ENCODE measurements around the gene SPAG17. TPM values are rescaled to one million over a fixed set of nuclear protein-coding genes. Genes with fewer than 3 reads are reported as not detected.

SPAG17 gene
- total RNA-seq, 1 donor from 2014 or later = 0.52 TPM

DNA sequence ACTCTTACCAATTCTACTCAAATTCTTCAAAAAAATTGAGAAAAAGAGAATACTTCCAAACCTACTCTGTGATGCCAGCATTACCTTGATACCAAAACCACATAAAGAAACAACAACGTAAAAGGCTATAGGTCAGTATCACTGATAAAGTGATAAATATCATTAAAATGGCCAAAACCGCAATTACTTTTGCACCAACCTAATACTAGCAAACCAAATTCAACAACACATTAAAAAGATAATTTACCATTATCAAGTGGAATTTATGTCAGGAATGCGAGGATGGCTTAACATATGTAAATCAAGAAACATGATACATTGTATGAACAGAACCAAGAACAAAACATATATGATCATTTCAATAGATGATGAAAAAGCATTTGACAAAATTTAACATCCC lies 7.0 kb downstream of the SPAG17 start:
- no peak overlapping the region for H3K4me3 ChIP-seq (ENCODE audit: low read length in 3 of 3)
- no peak overlapping the region for H3K27ac ChIP-seq (ENCODE audit: low read depth, low read length)
- no peaks in the 10 kb centered on the region for H3K9me3 ChIP-seq (ENCODE audit: control insufficient read depth in 3 of 3, low read length in 3 of 3)
- H3K27me3 ChIP-seq (ENCODE audit: control insufficient read depth in 3 of 3, insufficient read depth in 3 of 3, low read length in 3 of 3) = no peaks in the 10 kb centered on the region
- no peaks in the 10 kb centered on the region for H3K36me3 ChIP-seq (ENCODE audit: control insufficient read depth in 3 of 3, insufficient read depth in 3 of 3, low read length in 3 of 3)
- H3K4me1 ChIP-seq (ENCODE audit: control insufficient read depth in 3 of 3, insufficient read depth in 3 of 3, low read length in 3 of 3) = no peaks in the 10 kb centered on the region
- H3K9ac ChIP-seq (ENCODE audit: low read depth in 1 of 3, low read length in 3 of 3) = no peak overlapping the region

GRCh38 chr1:118169016-118169415 lies 16.0 kb downstream of the SPAG17 start:
- no peaks in the 10 kb centered on the region for H3K27me3 ChIP-seq (ENCODE audit: control insufficient read depth in 3 of 3, insufficient read depth in 3 of 3, low read length in 3 of 3)
- H3K9ac ChIP-seq (ENCODE audit: low read depth in 1 of 3, low read length in 3 of 3) = no peak overlapping the region
- H3K36me3 ChIP-seq (ENCODE audit: control insufficient read depth in 3 of 3, insufficient read depth in 3 of 3, low read length in 3 of 3) = no peaks in the 10 kb centered on the region
- H3K4me3 ChIP-seq (ENCODE audit: low read length in 3 of 3) = no peak overlapping the region
- H3K27ac ChIP-seq (ENCODE audit: low read depth, low read length) = no peak overlapping the region
- H3K4me1 ChIP-seq (ENCODE audit: control insufficient read depth in 3 of 3, insufficient read depth in 3 of 3, low read length in 3 of 3) = no peaks in the 10 kb centered on the region
- no peaks in the 10 kb centered on the region for H3K9me3 ChIP-seq (ENCODE audit: control insufficient read depth in 3 of 3, low read length in 3 of 3)

DNA sequence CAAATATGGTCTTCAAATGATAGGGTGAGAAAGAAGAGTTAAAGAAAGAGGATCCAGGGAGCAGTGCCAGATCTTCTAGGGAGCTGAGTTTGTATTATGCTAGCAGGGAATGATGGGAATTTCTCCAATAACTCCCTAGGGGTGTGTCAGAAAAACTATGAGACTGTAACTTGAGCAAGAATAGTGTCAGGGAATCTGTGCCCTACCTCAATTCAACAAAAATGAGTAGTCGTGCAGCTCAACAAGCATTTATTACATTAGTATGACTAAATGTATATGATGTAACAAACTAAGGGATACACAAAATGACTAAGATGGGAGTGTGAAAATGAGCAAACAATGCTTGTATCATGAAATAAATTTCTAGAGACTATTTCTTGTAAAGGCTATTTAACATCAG lies 24.2 kb downstream of the SPAG17 start:
- Histone ChIP-seq H3K9me3 (ENCODE audit: control insufficient read depth in 3 of 3, low read length in 3 of 3) (no peaks in the 10 kb centered on the region), H3K27me3 (ENCODE audit: control insufficient read depth in 3 of 3, insufficient read depth in 3 of 3, low read length in 3 of 3) (no peaks in the 10 kb centered on the region), H3K4me3 (ENCODE audit: low read length in 3 of 3) (no peak overlapping the region), H3K27ac (ENCODE audit: low read depth, low read length) (no peak overlapping the region), H3K9ac (ENCODE audit: low read depth in 1 of 3, low read length in 3 of 3) (no peak overlapping the region), H3K4me1 (ENCODE audit: control insufficient read depth in 3 of 3, insufficient read depth in 3 of 3, low read length in 3 of 3) (no peaks in the 10 kb centered on the region), H3K36me3 (ENCODE audit: control insufficient read depth in 3 of 3, insufficient read depth in 3 of 3, low read length in 3 of 3) (no peaks in the 10 kb centered on the region)

GRCh38 chr1:118159569-118159968 lies 25.5 kb downstream of the SPAG17 start:
- Histone ChIP-seq H3K9me3 (ENCODE audit: control insufficient read depth in 3 of 3, low read length in 3 of 3) (no peaks in the 10 kb centered on the region), H3K27me3 (ENCODE audit: control insufficient read depth in 3 of 3, insufficient read depth in 3 of 3, low read length in 3 of 3) (no peaks in the 10 kb centered on the region), H3K9ac (ENCODE audit: low read depth in 1 of 3, low read length in 3 of 3) (no peak overlapping the region), H3K4me1 (ENCODE audit: control insufficient read depth in 3 of 3, insufficient read depth in 3 of 3, low read length in 3 of 3) (peaks cover 0 to 3% (median 0%) of the 10 kb centered on the region in 3 donors), H3K27ac (ENCODE audit: low read depth, low read length) (no peak overlapping the region), H3K4me3 (ENCODE audit: low read length in 3 of 3) (peak overlapping the region in 1 of 3 donors; percentile 9), H3K36me3 (ENCODE audit: control insufficient read depth in 3 of 3, insufficient read depth in 3 of 3, low read length in 3 of 3) (no peaks in the 10 kb centered on the region)

DNA sequence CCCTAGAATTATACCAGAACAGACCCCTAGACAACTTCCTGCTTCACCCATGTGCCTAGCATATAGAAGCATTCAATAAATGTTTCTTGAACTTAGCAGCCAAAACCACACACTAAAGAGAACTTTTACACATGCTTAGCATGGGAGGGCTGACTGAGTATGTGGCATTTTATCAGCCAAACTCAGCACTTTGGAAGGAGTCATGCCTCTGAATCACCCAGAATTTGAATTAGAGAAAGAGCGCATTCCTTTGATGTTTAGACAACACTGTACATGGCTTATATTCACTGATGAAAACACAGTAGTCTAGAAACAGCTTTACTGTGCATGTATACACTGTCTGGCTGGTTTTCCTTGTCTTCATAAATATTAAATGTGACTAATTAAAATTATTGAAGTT lies 26.1 kb downstream of the SPAG17 start:
- no peak overlapping the region for H3K27ac ChIP-seq (ENCODE audit: low read depth, low read length)

DNA sequence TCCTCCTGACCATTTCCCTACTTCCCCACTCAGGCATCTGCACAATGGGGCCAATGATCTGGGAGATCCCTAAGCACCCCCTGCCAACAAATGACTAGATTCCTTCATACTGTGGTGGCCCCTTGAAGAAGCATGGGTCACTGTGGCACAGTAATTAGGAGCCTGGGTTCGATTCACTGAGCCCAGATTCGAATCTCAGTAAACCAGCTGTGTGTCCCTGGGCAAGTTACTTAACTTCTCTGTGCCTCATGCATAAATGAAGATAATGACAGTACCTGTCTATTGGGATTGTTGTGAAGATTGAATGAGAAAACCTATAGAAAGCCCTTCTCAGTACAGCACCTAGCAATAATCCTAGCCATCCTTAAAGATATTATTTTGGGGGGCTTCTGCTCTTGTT lies 27.5 kb downstream of the SPAG17 start:
- no peak overlapping the region for H3K27ac ChIP-seq (ENCODE audit: low read depth, low read length)
- no peaks in the 10 kb centered on the region for H3K9me3 ChIP-seq (ENCODE audit: control insufficient read depth in 3 of 3, low read length in 3 of 3)
- H3K4me1 ChIP-seq (ENCODE audit: control insufficient read depth in 3 of 3, insufficient read depth in 3 of 3, low read length in 3 of 3) = peaks cover 0 to 3% (median 0%) of the 10 kb centered on the region in 3 donors
- no peaks in the 10 kb centered on the region for H3K36me3 ChIP-seq (ENCODE audit: control insufficient read depth in 3 of 3, insufficient read depth in 3 of 3, low read length in 3 of 3)
- no peak overlapping the region for H3K9ac ChIP-seq (ENCODE audit: low read depth in 1 of 3, low read length in 3 of 3)
- H3K27me3 ChIP-seq (ENCODE audit: control insufficient read depth in 3 of 3, insufficient read depth in 3 of 3, low read length in 3 of 3) = no peaks in the 10 kb centered on the region
- H3K4me3 ChIP-seq (ENCODE audit: low read length in 3 of 3) = no peak overlapping the region

More for the DNA sequence above, 26.1 kb downstream of the SPAG17 start:
- Histone ChIP-seq H3K4me1 (ENCODE audit: control insufficient read depth in 3 of 3, insufficient read depth in 3 of 3, low read length in 3 of 3) (peaks cover 0 to 3% (median 0%) of the 10 kb centered on the region in 3 donors), H3K9me3 (ENCODE audit: control insufficient read depth in 3 of 3, low read length in 3 of 3) (no peaks in the 10 kb centered on the region), H3K4me3 (ENCODE audit: low read length in 3 of 3) (no peak overlapping the region), H3K9ac (ENCODE audit: low read depth in 1 of 3, low read length in 3 of 3) (no peak overlapping the region), H3K36me3 (ENCODE audit: control insufficient read depth in 3 of 3, insufficient read depth in 3 of 3, low read length in 3 of 3) (no peaks in the 10 kb centered on the region), H3K27me3 (ENCODE audit: control insufficient read depth in 3 of 3, insufficient read depth in 3 of 3, low read length in 3 of 3) (no peaks in the 10 kb centered on the region)

DNA sequence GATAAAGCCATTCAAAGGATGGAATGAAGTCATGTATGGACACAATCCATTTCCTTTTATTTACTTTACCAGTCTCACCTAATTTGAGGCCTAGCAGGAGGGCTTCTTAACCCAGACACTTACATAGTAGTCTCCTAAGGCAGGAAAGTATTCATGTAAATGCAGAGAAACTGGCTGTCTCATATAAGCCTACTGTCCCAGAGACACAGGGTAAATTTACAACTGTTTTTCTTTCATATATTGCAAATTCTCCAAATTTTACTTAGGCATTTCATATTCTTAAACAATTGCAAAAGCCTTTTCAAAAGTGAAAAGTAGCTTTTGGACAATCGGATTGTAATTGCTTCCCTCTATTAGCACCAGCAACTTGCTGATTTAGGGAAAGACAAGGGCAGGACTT lies 29.9 kb downstream of the SPAG17 start:
- no peak overlapping the region for H3K4me3 ChIP-seq (ENCODE audit: low read length in 3 of 3)

DNA sequence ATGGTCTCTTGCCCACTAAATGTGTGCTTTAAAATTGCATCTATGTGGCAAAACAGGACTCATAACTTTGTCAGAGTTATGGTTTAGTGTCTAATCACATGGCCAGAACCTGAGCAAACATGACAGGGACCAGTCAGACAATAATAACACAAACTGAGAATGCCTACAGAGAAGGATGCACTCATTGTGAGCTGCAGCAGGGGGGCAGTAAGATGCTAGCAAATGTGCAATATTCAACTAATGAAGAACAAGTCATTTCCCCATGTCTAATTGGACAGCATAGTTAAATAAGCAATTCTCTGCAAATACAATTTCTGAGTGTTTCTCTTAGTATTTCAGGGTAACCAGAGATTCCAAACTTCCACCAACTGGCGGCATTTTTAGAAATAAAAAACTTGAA lies 30.8 kb downstream of the SPAG17 start:
- H3K36me3 ChIP-seq (ENCODE audit: control insufficient read depth in 3 of 3, insufficient read depth in 3 of 3, low read length in 3 of 3) = no peaks in the 10 kb centered on the region

More for the DNA sequence above, 29.9 kb downstream of the SPAG17 start:
- no peaks in the 10 kb centered on the region for H3K36me3 ChIP-seq (ENCODE audit: control insufficient read depth in 3 of 3, insufficient read depth in 3 of 3, low read length in 3 of 3)
- H3K27me3 ChIP-seq (ENCODE audit: control insufficient read depth in 3 of 3, insufficient read depth in 3 of 3, low read length in 3 of 3) = no peaks in the 10 kb centered on the region
- no peak overlapping the region for H3K27ac ChIP-seq (ENCODE audit: low read depth, low read length)
- no peak overlapping the region for H3K9ac ChIP-seq (ENCODE audit: low read depth in 1 of 3, low read length in 3 of 3)
- H3K9me3 ChIP-seq (ENCODE audit: control insufficient read depth in 3 of 3, low read length in 3 of 3) = no peaks in the 10 kb centered on the region
- H3K4me1 ChIP-seq (ENCODE audit: control insufficient read depth in 3 of 3, insufficient read depth in 3 of 3, low read length in 3 of 3) = peaks cover 0 to 3% (median 0%) of the 10 kb centered on the region in 3 donors

DNA sequence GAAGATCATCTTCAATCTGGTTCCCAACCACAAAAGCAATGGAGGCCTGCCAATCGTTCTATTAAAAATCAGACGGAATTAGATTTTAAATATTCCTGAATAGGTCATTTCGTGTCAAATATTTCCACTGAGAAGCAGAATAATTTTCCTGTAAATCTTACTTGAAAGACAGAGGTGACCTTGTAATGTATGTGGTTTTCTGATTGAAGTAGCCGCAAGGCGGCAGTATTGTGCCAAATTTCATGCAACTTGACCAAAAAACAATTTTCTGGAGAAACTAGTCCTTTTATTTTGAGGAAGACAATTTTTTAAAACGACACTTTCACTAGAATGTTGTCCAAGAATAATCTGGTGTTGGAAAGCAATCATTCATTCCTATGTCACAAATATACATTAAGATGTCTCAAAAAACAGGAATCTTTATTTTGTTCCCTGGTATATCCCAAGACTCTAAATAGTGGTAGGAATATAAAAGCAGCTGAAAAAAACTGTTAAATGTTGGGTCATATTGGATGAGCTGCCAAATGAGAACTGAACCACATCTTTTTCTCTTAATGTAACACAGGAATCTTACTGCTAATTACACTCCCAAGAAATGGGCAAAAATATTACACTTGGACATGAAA lies 33.6 kb downstream of the SPAG17 start:
- Histone ChIP-seq H3K4me3 (ENCODE audit: low read length in 3 of 3) (no peak overlapping the region), H3K27ac (ENCODE audit: low read depth, low read length) (no peak overlapping the region), H3K9me3 (ENCODE audit: control insufficient read depth in 3 of 3, low read length in 3 of 3) (no peaks in the 10 kb centered on the region), H3K36me3 (ENCODE audit: control insufficient read depth in 3 of 3, insufficient read depth in 3 of 3, low read length in 3 of 3) (no peaks in the 10 kb centered on the region), H3K27me3 (ENCODE audit: control insufficient read depth in 3 of 3, insufficient read depth in 3 of 3, low read length in 3 of 3) (no peaks in the 10 kb centered on the region), H3K9ac (ENCODE audit: low read depth in 1 of 3, low read length in 3 of 3) (no peak overlapping the region), H3K4me1 (ENCODE audit: control insufficient read depth in 3 of 3, insufficient read depth in 3 of 3, low read length in 3 of 3) (peaks cover 0 to 3% (median 0%) of the 10 kb centered on the region in 3 donors)

More for the DNA sequence above, 30.8 kb downstream of the SPAG17 start:
- Histone ChIP-seq H3K4me1 (ENCODE audit: control insufficient read depth in 3 of 3, insufficient read depth in 3 of 3, low read length in 3 of 3) (peaks cover 0 to 3% (median 0%) of the 10 kb centered on the region in 3 donors), H3K27ac (ENCODE audit: low read depth, low read length) (no peak overlapping the region), H3K9ac (ENCODE audit: low read depth in 1 of 3, low read length in 3 of 3) (no peak overlapping the region), H3K4me3 (ENCODE audit: low read length in 3 of 3) (no peak overlapping the region), H3K27me3 (ENCODE audit: control insufficient read depth in 3 of 3, insufficient read depth in 3 of 3, low read length in 3 of 3) (no peaks in the 10 kb centered on the region), H3K9me3 (ENCODE audit: control insufficient read depth in 3 of 3, low read length in 3 of 3) (no peaks in the 10 kb centered on the region)

- Histone ChIP-seq H3K4me3 (ENCODE audit: low read length in 3 of 3) (no peak overlapping the region), H3K36me3 (ENCODE audit: control insufficient read depth in 3 of 3, insufficient read depth in 3 of 3, low read length in 3 of 3) (no peaks in the 10 kb centered on the region), H3K4me1 (ENCODE audit: control insufficient read depth in 3 of 3, insufficient read depth in 3 of 3, low read length in 3 of 3) (peaks cover 0 to under 1% (median 0%) of the 10 kb centered on the region in 3 donors), H3K9me3 (ENCODE audit: control insufficient read depth in 3 of 3, low read length in 3 of 3) (no peaks in the 10 kb centered on the region), H3K9ac (ENCODE audit: low read depth in 1 of 3, low read length in 3 of 3) (no peak overlapping the region), H3K27me3 (ENCODE audit: control insufficient read depth in 3 of 3, insufficient read depth in 3 of 3, low read length in 3 of 3) (no peaks in the 10 kb centered on the region), H3K27ac (ENCODE audit: low read depth, low read length) (no peak overlapping the region)
Measured at GRCh38 chr1:118149799-118150198, 35.2 kb downstream of the SPAG17 start.
